Liver (tissue), 9 donors: ENCODE results near the gene LRIG1. TPM values are rescaled to one million over a fixed set of nuclear protein-coding genes. Genes with fewer than 3 reads are reported as not detected.

Experiments used
- DNase-seq: peaks from one replicate; pipeline ENCODE4 v3.0.0-alpha.2; 2017; ENCODE audit warnings: low spot score
- H3K27ac ChIP-seq, 2 donors: one replicate each; pipeline ENCODE4 v1.7.0; 2013; ENCODE audit warnings: inconsistent platforms in 2 of 2, low read length in 2 of 2, control low read depth in 1 of 2, low read depth in 1 of 2, mild to moderate bottlenecking in 1 of 2
- H3K27me3 ChIP-seq, 4 donors: one replicate each; pipeline versions ENCODE4 v1.6.1 to v1.7.0; 2013; ENCODE audit warnings: low read length in 3 of 4, inconsistent platforms in 1 of 4, mild to moderate bottlenecking in 1 of 4, moderate library complexity in 1 of 4; ENCODE audit not compliant: control insufficient read depth in 4 of 4, insufficient read depth in 4 of 4
- H3K36me3 ChIP-seq, 4 donors: one replicate each; pipeline versions ENCODE4 v1.6.1 to v1.7.0; 2013; ENCODE audit warnings: low read length in 3 of 4, mild to moderate bottlenecking in 3 of 4, low read depth in 1 of 4, moderate library complexity in 1 of 4; ENCODE audit not compliant: control insufficient read depth in 4 of 4, insufficient read depth in 3 of 4
- H3K4me1 ChIP-seq, 4 donors: one replicate each; pipeline versions ENCODE4 v1.6.1 to v1.7.0; 2013; ENCODE audit warnings: low read length in 3 of 4, mild to moderate bottlenecking in 3 of 4, moderate library complexity in 1 of 4; ENCODE audit not compliant: control insufficient read depth in 4 of 4, insufficient read depth in 4 of 4
- H3K4me3 ChIP-seq, 3 donors: one replicate each; pipeline versions ENCODE4 v1.6.1 to v1.7.0; 2013; ENCODE audit warnings: low read length in 3 of 3, control low read depth in 1 of 3, low read depth in 1 of 3, mild to moderate bottlenecking in 1 of 3
- H3K9ac ChIP-seq, 2 donors: one replicate each; pipeline ENCODE4 v1.7.0; 2013; ENCODE audit warnings: low read length in 2 of 2, mild to moderate bottlenecking in 2 of 2, moderate library complexity in 2 of 2, control low read depth in 1 of 2, low read depth in 1 of 2
- H3K9me3 ChIP-seq, 4 donors: one replicate each; pipeline versions ENCODE4 v1.6.1 to v1.7.0; 2013; ENCODE audit warnings: low read length in 3 of 4; ENCODE audit not compliant: control insufficient read depth in 4 of 4
- ATF3 ChIP-seq: IDR thresholded peaks from 2 replicates; pipeline ENCODE4 v1.6.1; 2016; ENCODE audit warnings: antibody characterized with exemption
- CTCF ChIP-seq: fragments of 150-350 bp; IDR thresholded peaks from 2 replicates; pipeline ENCODE4 v1.5.1; 2017; ENCODE audit warnings: improper control_type of control experiment, low read depth, low read length; ENCODE audit not compliant: missing input control
- FOXA1 ChIP-seq: IDR thresholded peaks from 2 replicates; pipeline ENCODE4 v1.6.1; 2016; ENCODE audit warnings: antibody characterized with exemption
- HNF4A ChIP-seq, 2 donors: conservative IDR thresholded peaks; 2 replicates each; pipeline ENCODE4 v1.6.1; 2016; ENCODE audit warnings: antibody characterized with exemption in 2 of 2, mild to moderate bottlenecking in 2 of 2
- HNF4G ChIP-seq: IDR thresholded peaks from 2 replicates; pipeline ENCODE4 v1.6.1; 2016; ENCODE audit warnings: antibody characterized with exemption
- NR2F2 ChIP-seq: IDR thresholded peaks from 2 replicates; pipeline ENCODE4 v1.6.1; 2016; ENCODE audit warnings: antibody characterized with exemption
- RAD21 ChIP-seq, 2 donors: IDR thresholded peaks; 2 replicates each; pipeline ENCODE4 v1.6.1; 2016; ENCODE audit warnings: antibody characterized with exemption in 2 of 2, mild to moderate bottlenecking in 2 of 2
- REST ChIP-seq: IDR thresholded peaks from 2 replicates; pipeline ENCODE4 v1.6.1; 2016; ENCODE audit warnings: antibody characterized with exemption, mild to moderate bottlenecking
- RXRA ChIP-seq, 2 donors: IDR thresholded peaks; 2 replicates each; pipeline ENCODE4 v1.6.1; 2017 to 2018; ENCODE audit warnings: antibody characterized with exemption in 2 of 2, mild to moderate bottlenecking in 1 of 2
- SP1 ChIP-seq: IDR thresholded peaks from 2 replicates; pipeline ENCODE4 v1.6.1; 2018; ENCODE audit warnings: antibody characterized with exemption, mild to moderate bottlenecking
- TAF1 ChIP-seq: conservative IDR thresholded peaks from 2 replicates; pipeline ENCODE4 v1.6.1; 2016; ENCODE audit warnings: antibody characterized with exemption, mild to moderate bottlenecking
- WGBS: extraction: QIAGEN DNeasy Blood & Tissue Kit; methylation state at CpG from one replicate; pipeline ENCODE4 v1.1.7; 2013; 5-methylcytosine and 5-hydroxymethylcytosine counted together
- polyA plus RNA-seq, 2 donors: library from polyadenylated mRNA; stranded (reverse) in 1 of 2; unstranded in 1 of 2; fragments of 200-250 nt in 1 of 2; fragments of >200 nt in 1 of 2; fragmentation: Nextera tagmentation in 1 of 2; extraction: Ambion mirVana in 1 of 2; gene quantifications; one replicate each; pipeline versions ENCODE4 v1.2.1 to v1.2.3, GENCODE V29; 2013 to 2015
- total RNA-seq, 2 donors: library from RNA; depleted of rRNA; stranded (reverse); fragments of >200 nt; gene quantifications; one replicate each; pipeline ENCODE4 v1.2.3, GENCODE V29; 2014
- TF ChIP-seq, protein P1 (sequence below): IDR thresholded peaks from 2 replicates; pipeline ENCODE4 v1.6.1; 2016; ENCODE audit warnings: antibody characterized with exemption
- donor health status: healthy.
- donor health status: healthy.
- donor health status: healthy.
- donor health status: healthy.
- donor health status: healthy.

Gene LRIG1
- total and polyA plus RNA-seq, 4 donors: 9.4 to 48.9 (median 12.9) TPM

DNA sequence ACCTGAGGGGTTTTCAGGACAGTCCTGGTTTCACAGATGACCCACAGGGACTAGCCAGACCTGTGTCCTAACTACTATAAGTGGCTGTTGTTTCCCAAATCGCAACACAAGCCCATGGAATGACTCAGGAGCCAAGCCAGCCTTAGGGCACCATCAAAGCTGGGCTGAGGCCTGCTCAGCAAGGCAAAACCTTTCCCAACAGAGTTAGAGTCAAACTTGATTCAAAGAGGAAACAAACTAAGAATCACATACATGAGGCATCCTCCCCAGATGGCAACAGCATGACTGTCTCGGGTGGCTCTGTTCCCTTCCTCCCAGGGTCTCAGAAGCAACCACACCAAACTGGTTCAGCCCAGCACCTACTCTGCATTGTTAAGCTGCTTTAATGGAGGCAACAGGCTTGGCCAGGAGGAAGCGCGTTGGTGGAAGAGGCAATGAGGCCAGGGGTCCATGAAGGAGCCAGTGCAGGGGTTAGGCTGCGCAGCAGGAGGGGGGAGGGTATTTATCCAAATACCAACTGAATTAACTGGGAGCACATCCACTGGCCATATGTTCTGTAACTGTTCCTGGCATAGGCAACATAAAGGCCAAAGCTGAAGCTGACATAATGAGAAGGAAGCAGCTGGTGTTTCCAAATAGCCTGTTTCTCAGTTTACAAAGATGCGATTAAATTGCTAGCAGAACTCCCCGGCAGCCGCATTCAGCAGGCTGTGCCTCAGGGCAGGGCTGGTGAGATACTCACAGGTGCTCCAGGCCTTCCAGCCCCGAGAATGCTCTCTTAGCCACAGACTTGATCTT is 102.4 kb downstream of the LRIG1 start:
- Histone ChIP-seq H3K36me3 (peaks cover 10 to 55% (median 32%) of the 10 kb centered on the region in 4 donors), H3K27ac (no peak overlapping the region), H3K4me3 (no peak overlapping the region), H3K4me1 (no peaks in the 10 kb centered on the region), H3K27me3 (no peaks in the 10 kb centered on the region), H3K9me3 (no peaks in the 10 kb centered on the region), H3K9ac (no peak overlapping the region)
- DNase-seq: no peak
- 94% methylated on average over 9 of the region's 9 CpGs for whole genome bisulfite sequencing
- no peak for TF ChIP-seq HNF4A (conservative IDR thresholded peaks at IDR 0.05)
- no peak for TF ChIP-seq TAF1
- no peak for TF ChIP-seq ATF3
- TF ChIP-seq HNF4G: no peak
- TF ChIP-seq FOXA1: no peak
- no peak for TF ChIP-seq SP1

- no peak for DNase-seq
- Histone ChIP-seq H3K27me3 (no peaks in the 10 kb centered on the region), H3K4me1 (no peaks in the 10 kb centered on the region), H3K9ac (no peak overlapping the region), H3K27ac (no peak overlapping the region), H3K4me3 (no peak overlapping the region), H3K9me3 (no peaks in the 10 kb centered on the region), H3K36me3 (peaks cover 10 to 59% (median 33%) of the 10 kb centered on the region in 4 donors)
- WGBS: 67% methylated on average over 2 of the region's 2 CpGs
- TF ChIP-seq ATF3: peak; percentile 13
- TF ChIP-seq FOXA1: no peak
- no peak for TF ChIP-seq REST
- TF ChIP-seq RXRA (IDR thresholded peaks at IDR 0.05): no peak
- TF ChIP-seq NR2F2: no peak
- TF ChIP-seq, protein P1, sequence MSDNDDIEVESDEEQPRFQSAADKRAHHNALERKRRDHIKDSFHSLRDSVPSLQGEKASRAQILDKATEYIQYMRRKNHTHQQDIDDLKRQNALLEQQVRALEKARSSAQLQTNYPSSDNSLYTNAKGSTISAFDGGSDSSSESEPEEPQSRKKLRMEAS: no peak
- no peak for TF ChIP-seq RAD21 (IDR thresholded peaks at IDR 0.05)
- TF ChIP-seq CTCF: no peak
These were observed 103.1 kb downstream of the LRIG1 start for GRCh38 chr3:66397745-66398144.
